Activated CD8-positive, alpha-beta memory T cell treated with anti-CD3 and anti-CD28 coated beads for 4 hours (primary cell): ENCODE measurements around the gene CCDC50.

Experiments
- DNase-seq, 2 donors: peaks; one replicate each; pipeline ENCODE4 v3.0.0-alpha.2; 2020; ENCODE audit warnings: low read depth in 2 of 2

The CCDC50 gene, protein sequence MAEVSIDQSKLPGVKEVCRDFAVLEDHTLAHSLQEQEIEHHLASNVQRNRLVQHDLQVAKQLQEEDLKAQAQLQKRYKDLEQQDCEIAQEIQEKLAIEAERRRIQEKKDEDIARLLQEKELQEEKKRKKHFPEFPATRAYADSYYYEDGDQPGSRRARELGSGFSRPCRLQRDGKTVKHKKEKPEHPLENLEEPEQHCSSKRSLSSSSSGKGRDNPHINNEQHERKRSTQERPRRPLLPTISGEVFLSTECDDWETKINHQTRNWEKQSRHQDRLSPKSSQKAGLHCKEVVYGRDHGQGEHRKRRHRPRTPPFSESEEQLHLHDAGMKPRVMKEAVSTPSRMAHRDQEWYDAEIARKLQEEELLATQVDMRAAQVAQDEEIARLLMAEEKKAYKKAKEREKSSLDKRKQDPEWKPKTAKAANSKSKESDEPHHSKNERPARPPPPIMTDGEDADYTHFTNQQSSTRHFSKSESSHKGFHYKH

DNA sequence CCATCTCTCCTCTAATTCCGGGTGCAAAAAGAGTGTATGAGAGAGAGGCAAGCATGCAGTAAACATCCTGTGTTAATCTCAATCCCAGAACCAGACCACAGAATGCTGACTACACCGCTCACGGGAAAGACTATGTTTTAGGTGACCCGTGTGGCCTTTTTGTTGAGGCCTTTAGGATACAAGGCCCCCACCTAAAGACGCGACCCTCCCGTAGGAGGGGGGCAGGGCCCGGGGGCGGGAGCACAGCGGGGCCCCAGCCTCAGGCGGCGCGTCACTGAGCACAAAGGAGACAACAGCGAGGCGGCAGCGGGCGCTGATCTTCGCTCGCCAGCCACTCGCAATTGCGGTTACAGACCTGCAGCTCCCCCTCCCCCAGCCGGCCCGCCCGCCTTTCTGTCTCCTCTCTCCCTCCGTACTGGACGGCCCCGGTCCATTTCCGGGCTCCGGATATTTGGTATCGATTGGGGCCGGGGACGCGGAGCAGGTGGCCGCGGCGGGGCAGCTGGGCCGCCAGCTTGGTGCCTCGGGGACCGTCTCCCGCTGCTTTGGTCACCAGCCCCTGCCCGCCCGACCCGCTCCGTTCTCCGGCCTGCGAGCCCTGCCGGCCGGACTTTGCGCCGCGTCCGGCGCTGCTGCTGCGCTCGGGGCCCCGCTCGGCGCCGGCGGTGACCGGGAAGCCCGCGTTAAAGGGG is at the start of gene CCDC50:
CCDC50 (plus strand) TSS at position 433 of the 692 bp plus-strand sequence. CDS start 281 bp downstream, outside the sequence.
- DNase-seq, result peak in 1 of 2 donors; percentile 6

DNA sequence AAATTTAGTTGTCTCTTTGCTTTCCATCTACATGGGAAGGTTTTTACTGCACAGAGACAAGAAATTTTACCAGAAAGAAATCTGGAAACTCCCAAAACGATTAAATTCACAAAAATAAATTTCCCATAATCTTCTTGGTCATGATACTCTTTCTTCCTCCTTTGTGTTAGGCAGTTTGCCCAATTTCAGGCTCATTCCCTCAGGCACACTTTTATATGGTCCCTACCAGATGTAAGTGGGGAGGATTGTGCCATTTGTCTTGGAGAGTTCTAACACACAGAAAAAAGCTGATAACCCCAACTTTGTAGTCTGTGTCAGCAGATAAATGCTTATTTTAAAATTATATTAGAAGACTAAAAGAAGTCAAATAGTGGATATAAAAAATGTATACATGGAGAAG is 49.1 kb upstream of the CCDC50 start:
- DNase-seq, result no peak

DNA sequence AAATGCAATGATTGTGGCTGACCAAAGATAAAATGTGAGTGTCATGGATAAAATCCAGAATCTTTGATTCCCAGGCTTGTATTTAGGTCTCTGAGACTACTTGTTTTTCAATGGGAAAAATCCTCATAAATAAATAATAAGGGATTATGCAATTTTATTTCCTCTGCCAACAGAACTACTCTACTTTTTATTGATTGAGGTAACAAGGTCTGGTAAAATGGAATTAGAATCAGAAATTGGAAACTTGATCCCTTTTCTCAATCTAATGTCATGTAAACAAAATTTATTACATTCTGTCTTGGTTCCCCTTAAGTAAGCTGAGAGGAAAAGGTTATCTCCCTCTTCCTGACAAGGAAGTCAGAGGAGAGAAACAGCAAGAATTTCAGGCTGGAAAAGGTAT is 48.3 kb upstream of the CCDC50 start:
- DNase-seq, result no peak

DNA sequence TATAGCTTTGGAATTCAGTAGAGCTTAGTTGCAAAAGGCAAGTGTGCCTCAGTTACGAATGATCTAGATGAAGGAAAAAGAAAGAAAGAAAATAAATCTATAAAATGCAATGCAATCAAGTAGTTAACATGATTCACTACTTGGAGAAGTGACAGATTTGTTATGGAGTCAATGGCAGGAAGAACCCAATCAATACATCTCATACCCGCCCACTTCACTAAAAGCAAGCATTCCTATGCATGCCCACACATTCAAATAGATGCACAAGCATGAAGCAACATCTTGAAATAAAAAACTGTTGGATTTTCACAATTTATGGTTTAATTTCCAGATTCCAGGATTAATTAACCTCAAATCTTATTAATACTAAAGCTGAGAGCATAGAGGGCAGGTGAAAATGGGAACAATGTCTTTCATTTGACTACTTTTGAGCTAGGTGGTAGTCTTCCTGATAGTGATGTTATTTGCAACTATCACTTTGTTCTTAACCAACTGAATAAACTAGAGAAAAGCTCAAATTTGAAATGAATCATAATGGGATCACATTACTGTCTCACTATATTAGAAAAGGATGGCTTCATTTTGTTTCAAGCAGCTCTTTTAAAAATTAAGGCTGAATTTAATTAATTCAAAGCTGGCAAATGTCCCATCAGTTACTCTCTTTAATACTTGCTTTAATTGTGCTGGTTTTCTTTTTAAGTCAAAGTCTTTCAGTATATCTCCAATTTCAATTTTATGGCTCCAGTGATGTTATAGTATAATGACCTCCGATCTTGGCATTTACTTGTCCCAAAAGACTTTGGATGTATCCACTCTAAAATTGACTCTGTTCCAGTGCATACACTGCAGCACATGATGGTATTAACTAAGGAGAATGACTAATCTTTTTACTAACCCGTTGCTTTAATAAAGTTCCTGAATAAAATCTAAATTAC is 46.7 kb upstream of the CCDC50 start:
- no peak for DNase-seq

DNA sequence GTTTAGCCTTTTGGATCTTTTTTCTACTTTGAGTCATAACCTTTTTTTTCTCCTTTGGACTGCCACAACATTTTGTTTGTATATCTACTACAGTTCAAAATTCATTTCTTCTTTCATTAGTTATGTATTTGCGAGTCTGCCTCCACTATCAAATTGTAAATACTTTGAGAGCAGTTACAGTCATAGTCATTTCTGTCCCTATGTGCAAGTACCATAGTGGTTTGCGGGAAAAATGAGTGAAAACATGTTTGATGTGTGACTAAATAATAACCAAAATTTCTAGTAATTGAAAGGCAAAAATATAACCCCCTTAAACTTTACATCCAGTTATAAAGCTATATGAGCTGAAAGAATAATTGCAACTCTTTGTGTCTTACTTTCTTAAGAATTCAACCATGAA is 45.8 kb upstream of the CCDC50 start:
- DNase-seq, result no peak

DNA sequence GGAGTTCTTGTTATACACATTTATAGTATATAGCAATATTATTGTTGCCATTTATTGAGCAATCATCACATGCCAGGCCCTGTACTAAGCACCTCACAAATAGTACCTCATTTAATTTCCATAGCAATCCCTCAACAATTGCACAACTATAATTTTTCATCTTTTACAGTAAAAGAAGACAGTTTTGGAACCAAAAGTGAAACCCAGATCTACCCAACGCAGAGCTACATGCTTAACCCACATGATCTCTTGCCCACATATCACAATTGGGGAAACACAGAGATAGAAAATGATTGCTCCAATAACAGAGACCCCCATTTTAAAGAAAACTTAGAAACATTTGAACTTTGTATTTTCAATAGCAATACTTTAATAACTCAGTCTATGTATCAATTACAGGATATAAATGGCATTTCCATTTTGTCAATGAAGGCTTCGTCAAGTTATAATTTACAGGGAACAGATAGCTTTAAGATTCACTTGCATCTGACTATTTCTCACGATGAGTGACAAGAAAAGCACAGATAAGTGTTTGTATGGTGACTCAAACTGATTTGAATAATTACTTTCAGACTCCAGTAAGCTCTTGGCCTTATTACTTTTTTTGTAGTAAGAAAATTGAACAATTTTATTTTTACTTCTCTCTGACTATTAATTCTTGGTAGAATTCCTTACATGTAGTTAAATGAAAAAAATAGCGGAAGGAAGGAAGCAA is 38.7 kb upstream of the CCDC50 start:
- DNase-seq, result no peak

DNA sequence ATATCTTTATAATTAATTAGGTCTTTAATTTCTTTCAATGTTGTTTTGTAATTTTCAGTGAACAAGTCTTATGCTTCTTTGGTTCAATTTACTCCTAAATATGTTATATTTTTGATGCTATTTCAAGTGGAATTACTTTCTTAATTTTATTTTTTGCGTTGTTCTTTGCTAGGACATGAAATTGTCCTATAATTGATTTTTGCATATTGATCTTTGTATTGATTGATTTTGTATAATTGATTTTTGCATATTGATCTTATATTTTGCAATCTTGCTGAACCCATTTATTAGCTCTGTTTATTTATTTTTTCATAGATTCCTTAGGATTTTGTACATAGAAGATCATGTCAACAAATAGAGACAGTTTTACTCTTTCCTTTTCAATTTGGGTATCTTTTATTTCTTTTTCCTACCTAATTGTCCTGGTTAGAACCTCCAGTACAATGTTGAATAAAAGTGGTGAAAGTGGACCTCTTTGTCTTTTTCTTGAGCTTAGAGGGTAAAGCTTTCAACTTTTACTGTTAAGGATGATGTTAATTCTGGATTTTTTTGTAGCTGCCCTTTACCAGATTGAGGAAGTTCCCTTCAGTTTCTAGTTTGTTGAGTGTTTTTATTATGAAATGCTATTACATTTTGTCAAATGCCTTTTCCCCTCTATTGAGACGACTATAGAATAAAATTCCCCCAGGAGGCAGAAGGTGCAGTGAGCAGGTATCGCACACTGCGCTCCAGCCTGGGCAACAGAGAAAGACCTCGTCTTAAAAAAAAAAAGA is 36.8 kb upstream of the CCDC50 start:
- DNase-seq, result no peak

DNA sequence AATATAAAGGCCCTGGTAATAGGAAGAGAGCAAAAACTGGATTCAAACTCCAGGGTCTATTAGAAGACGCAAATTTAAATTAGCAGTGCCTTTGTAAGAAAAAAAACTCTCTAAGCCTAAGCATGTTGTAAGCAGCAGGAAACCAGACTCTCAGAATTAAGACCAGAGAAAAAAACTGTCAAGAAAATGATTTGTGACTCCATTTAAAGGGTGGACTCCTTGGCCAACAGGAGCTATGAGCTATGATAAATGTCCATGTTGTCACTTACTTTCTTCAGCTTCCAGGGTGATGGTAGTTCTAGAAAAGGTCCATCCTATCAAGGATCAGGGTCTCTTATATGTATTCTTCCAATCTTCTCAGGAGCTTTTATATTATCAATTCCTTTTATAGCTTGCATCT is 34.9 kb upstream of the CCDC50 start:
- DNase-seq, result no peak

DNA sequence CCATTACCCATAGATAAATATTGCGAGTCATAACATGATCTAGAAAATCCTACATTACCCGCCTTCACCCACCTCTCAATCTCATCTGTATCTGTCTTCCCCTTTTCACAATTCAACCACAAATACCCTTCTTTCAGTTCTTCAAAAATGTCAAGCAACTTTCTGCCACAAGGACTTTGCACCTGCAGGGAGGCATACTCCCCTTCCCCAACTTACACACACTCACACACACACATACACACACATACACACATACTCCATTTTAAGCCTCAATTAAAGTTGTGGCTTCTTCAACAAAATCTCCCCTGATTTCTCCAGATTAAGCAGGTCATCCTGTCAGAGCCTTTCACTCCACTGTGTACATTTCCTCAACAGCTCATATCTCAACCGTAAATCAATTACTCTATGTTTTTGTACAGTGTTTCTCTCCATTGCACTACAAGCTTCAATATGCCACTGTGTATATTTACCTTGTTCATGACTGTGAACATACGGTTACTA is 33.1 kb upstream of the CCDC50 start:
- no peak for DNase-seq

DNA sequence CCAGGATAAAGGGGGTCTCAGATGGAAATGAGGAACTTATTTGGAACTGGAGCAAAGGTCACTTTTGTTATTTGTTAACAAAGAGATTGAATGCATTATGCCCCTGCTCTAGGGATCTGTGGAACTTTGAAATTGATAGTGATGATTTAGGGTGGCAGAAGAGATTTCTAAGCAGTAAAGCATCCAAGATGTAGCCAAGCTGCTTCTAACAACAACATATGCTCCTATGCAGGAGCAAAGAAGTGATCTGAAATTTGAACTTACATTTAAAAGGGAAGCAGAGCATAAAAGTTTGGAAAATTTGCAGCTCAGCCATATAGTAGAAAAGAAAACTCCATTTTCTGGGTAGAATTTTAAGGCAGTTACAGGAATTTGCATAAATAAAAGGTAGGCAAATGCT is 30.3 kb upstream of the CCDC50 start:
- DNase-seq, result no peak

DNA sequence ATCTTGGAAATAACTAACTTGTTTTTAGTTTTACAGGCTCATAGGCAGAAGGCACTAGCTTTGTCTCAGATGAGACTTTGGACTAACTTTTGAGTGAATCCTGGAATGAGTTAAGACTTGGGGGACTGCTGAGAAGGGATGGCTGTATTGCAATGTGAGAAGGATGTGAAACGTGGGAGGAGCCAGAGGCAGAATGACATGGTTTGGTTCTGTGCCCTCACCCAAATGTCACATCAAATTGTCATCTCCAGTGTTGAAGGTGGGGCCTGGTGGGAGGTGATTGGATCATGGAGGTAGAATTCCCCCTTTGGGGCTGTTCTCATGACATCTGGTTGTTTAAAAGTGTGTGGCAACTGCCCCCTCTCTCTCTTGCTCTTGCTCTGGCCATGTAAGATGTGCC is 28.8 kb upstream of the CCDC50 start:
- no peak for DNase-seq

DNA sequence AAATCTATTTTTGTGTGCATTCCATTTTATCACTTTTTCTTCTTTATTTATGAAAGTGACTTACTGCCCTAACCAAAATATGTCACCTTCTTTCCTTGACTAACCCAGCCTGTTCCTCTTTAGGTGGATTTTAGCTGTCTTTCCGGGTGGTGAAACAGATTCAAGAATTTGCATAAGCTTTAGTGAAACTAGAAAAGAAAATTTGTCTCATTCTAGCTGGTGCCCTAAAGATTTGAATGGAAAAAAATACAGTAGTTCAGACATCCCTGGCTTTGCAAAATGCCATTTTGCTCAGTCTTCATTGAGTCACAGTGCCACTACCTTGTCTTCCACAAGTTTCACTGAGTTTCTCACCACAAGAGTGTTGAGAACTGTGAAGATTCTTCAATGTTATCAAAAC is 28.2 kb upstream of the CCDC50 start:
- no peak for DNase-seq

DNA sequence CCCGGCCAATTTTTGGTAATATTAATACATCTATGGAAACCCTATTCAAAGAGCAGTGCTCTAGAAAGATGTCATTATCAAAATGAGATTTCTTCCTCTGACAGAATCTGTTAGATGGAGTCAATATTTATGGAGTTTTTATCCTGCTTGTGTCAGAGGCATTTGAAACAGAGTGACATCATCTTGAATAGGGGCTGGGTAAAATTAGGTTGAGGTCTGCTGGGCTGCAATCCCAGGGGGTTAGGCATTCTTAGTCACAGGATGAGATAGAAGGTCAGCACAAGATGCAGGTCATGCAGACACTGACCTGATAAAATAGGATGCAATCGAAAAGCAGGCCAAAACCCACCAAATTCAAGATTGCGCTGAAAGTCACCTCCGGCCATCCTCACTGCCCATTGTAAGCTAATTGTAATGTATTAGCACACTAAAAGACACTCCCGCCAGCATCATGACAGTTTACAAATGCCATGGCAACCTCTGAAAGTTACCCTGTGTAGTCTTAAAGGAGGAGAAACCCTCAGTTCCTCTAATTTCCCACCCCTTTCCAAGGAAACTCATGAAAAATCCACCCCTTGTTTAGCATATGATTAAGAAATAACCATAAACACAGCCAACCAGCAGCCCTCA is 27.3 kb upstream of the CCDC50 start:
- no peak for DNase-seq

DNA sequence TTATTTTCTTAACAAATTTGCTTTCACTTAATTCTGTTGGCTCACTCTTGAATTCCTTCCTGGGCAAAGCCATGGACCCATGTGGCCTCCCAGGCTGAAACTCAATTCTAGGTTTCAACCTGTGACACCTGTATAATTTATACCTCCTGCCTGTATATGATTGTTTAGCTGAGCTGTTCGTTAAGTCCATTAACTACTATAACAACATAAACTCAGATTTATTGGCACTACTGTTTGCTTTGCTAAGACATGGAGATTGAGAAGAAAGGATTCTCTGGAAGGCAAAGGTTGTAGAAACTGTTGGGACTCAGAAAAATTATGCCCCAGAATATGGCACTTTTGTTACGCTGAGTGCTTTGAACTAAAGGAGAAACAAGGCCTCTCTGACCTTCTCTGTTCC is 26.7 kb upstream of the CCDC50 start:
- DNase-seq, result no peak

DNA sequence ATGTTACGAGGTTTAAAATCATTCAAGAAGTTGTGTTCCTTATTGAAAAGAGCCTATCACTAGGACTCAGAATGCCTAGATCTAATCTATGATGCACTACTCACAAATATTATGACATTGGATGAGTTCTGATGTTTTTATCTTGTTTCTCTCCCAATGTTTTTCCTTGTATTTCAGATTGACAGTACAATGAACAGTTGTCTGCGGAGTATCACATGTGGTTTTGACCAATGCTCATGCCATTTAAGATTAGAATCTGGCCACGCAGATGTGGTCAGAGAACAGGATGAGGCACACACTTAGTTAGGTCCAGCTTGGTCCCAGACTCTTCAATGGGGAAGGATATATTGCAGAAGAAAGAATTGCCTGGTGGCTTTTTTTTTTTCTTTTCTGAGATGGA is 25.6 kb upstream of the CCDC50 start:
- DNase-seq, result no peak

DNA sequence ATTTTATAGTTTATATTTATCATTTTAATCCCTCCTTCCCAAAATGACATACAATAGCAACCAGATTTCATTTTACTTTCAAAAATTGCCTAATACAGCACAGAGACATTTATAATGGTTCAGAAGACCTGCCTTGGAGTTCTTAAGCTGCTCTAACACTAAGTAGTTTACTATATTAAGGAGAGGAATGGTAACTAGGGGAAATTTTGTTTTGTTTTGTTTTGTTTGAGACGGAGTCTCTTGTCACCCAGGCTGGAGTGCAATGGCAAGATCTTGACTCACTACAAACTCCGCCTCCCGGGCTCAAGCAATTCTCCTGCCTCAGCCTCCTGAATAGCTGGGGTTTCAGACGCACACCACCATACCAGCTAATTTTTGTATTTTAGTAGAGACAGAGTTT is 22.8 kb upstream of the CCDC50 start:
- no peak for DNase-seq

DNA sequence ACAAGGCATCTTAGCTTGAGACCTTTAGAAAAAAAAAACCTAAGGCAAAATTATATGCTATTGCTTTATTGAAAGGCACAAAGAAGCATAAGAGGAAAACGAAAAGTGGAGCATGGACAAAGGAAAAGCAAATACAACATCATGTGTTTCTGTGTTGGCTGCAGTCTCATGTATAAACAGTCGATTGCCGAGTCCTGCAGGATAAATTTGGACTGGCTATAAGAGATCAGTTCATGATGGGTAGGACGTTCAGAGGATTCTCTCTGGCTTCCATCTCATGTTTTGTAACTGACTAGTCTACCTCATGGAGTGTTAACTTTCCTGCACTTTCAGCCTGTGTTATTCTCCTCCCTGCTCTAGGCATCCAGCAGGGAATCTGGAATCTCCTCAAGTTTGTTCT is 21.9 kb upstream of the CCDC50 start:
- DNase-seq, result no peak

DNA sequence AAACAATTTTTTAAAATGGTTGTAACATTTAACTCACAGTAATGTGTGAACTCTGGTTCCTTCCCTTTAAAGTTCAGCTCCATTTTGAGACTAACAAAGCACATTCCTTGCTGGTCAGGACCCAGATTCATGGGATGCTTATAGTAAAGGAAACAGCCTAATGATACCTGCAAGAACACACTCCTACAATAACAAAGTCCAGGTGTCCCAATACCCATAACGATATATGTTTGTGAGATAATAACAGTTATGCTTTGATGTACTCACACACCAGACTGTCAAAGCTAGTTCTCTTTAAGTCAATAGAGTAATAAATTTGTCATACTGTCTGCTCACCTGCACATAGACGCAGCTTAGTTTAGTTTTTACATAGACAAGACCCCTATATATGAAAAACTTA is 15.9 kb upstream of the CCDC50 start:
- no peak for DNase-seq

DNA sequence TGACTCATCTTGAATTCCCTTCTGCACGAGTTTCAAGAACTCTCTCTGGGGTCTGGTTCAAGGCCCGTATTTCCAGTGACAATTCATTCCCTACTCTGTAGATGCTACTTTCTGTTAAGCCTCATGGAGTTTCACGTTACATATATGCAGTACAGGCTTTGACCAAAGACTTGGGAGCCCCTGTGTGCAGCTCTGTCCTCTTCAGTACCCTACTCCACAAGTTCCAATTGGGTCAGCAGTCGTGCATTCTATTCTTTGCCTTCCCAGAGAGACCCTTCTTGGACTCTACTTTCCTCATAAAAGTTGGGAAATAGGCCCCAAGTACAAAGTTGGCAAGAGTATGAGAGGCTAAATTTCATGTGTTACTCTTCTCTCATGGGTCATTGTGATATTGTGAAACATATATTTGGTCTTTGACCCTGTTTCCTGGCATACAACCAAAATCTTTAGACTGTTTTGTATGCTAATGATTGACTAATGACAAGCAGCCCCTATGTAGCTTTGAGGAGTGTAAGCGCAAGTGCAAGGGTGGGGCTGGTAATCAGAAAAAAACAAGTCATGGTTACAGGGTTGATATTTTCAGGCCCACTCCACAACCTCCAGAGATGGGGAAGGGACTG is 15.0 kb upstream of the CCDC50 start:
- DNase-seq, result no peak
